HepG2 (cell line): ENCODE results near the gene HAPLN2. TPM values are rescaled to one million over a fixed set of nuclear protein-coding genes. Genes with fewer than 3 reads are reported as not detected.

Source experiments
- ATAC-seq: fragments of 200-7000 bp; cut with Tn5 transposase; 3 replicates; pipeline ENCODE4 v1.9.1; 2020; ENCODE audit warnings: mild to moderate bottlenecking, moderate library complexity
- BruUV-seq: library from RNA; stranded (reverse); fragments of 400-500 nt; replicated peaks from 2 replicates; lab custom pipeline; 2021; lab: Mats Ljungman, UMichigan
- CTCF ChIA-PET: fragments of 300-600 bp; formaldehyde crosslinking; extraction: SDS; loops from one replicate; lab custom pipeline; 2021; ENCODE audit warnings: low total read pairs, inconsistent platforms, low intra/inter-chr PET ratio; lab: Yijun Ruan, JAX
- POLR2A ChIA-PET: fragments of 350-600 bp; sonication (Branson Sonifier 250); formaldehyde crosslinking; loops from one replicate; lab custom pipeline; 2020; ENCODE audit warnings: antibody characterized with exemption, inconsistent platforms; lab: Yijun Ruan, JAX
- DNase-seq: peaks from one replicate; pipeline ENCODE4 v3.0.0-alpha.2; 2015; ENCODE audit warnings: low spot score
- FAIRE-seq: peaks from 3 replicates; lab custom pipeline; 2011; peaks lifted over from hg19 to GRCh38; lab: Jason Lieb, UNC
- H2AFZ ChIP-seq: one replicate; pipeline ENCODE4 v1.6.1; 2011; ENCODE audit warnings: low read length, inconsistent platforms
- H3K27ac ChIP-seq: fragments of 300-600 bp; 3 replicates; pipeline ENCODE4 v1.8.0; 2011; ENCODE audit warnings: mixed run types, mild to moderate bottlenecking, mixed read lengths, low read length, inconsistent platforms; ENCODE audit not compliant: insufficient read depth; ENCODE audit errors: extremely low read length
- H3K27me3 ChIP-seq, 2 experiments: fragments of 200-600 bp in 1 of 2; 2 replicates in 1 of 2; 3 replicates in 1 of 2; pipeline versions ENCODE4 v1.6.0 to v1.8.0; 2011; ENCODE audit warnings: low read length in 2 of 2, mild to moderate bottlenecking in 2 of 2, moderate library complexity in 2 of 2, inconsistent platforms in 1 of 2; ENCODE audit not compliant: insufficient read depth in 2 of 2, control insufficient read depth in 1 of 2
- H3K36me3 ChIP-seq, 2 experiments: fragments of 200-600 bp in 1 of 2; replicated peaks in 1 of 2; 2 replicates in 1 of 2; 3 replicates in 1 of 2; pipeline versions ENCODE4 v1.5.1 to v1.8.0; 2011; ENCODE audit warnings: low read length in 2 of 2, inconsistent platforms in 1 of 2; ENCODE audit not compliant: insufficient read depth in 2 of 2, control insufficient read depth in 1 of 2
- H3K4me1 ChIP-seq: 2 replicates; pipeline ENCODE4 v1.5.1; 2012; ENCODE audit warnings: low read length, inconsistent platforms; ENCODE audit not compliant: insufficient read depth
- H3K4me2 ChIP-seq: 2 replicates; pipeline ENCODE4 v1.6.0; 2011; ENCODE audit warnings: low read depth, low read length, inconsistent platforms
- H3K4me3 ChIP-seq, 3 experiments: fragments of 200-600 bp in 1 of 3; sonication (generic), shearing (Covaris generic) in 1 of 3; replicated peaks in 1 of 3; 2 replicates each; pipeline ENCODE4 v1.5.1; 2011 to 2016; ENCODE audit warnings: low read length in 3 of 3, inconsistent platforms in 2 of 3, low read depth in 2 of 3, mild to moderate bottlenecking in 2 of 3, control low read depth in 1 of 3, mixed read lengths in 1 of 3; ENCODE audit not compliant: insufficient read depth in 1 of 3
- H3K79me2 ChIP-seq: one replicate; pipeline ENCODE4 v1.6.1; 2011; ENCODE audit warnings: low read length, inconsistent platforms; ENCODE audit not compliant: insufficient read depth
- H3K9ac ChIP-seq: 2 replicates; pipeline ENCODE4 v1.6.0; 2011; ENCODE audit warnings: mild to moderate bottlenecking, low read depth, low read length, inconsistent platforms; ENCODE audit not compliant: insufficient read depth
- H3K9me3 ChIP-seq: 2 replicates; pipeline ENCODE4 v1.5.1; 2012; ENCODE audit warnings: mild to moderate bottlenecking, low read length
- H4K20me1 ChIP-seq: 2 replicates; pipeline ENCODE4 v1.6.0; 2011; ENCODE audit warnings: inconsistent platforms, mild to moderate bottlenecking, low read length, moderate library complexity; ENCODE audit not compliant: insufficient read depth
- GATAD2A ChIP-seq: IDR thresholded peaks from 2 replicates; pipeline ENCODE4 v1.6.1; 2016
- MIER2 ChIP-seq: IDR thresholded peaks from 2 replicates; pipeline ENCODE4 v1.6.1; 2016; ENCODE audit warnings: missing biosample characterization, missing genetic modification reagents
- PHF8 ChIP-seq: sonication (generic); formaldehyde crosslinking; IDR thresholded peaks from 2 replicates; pipeline ENCODE4 v1.5.0; 2020; ENCODE audit warnings: missing genetic modification reagents
- SMC3 ChIP-seq: IDR thresholded peaks from 2 replicates; pipeline ENCODE4 v1.6.1; 2011; ENCODE audit warnings: low read length, improper control_type of control experiment
- STAG1 ChIP-seq: sonication (generic); formaldehyde crosslinking; IDR thresholded peaks from 2 replicates; pipeline ENCODE4 v1.4.0; 2020; ENCODE audit warnings: missing genetic modification reagents
- TEAD3 ChIP-seq: optimal IDR thresholded peaks from 2 replicates; pipeline ENCODE3; 2016; ENCODE audit warnings: borderline replicate concordance
- XRCC5 ChIP-seq: fragments of 200-400 bp; formaldehyde crosslinking; optimal IDR thresholded peaks from 2 replicates; pipeline ENCODE3; 2017; ENCODE audit warnings: mild to moderate bottlenecking, low read length
- ZNF17 ChIP-seq: sonication (generic); formaldehyde crosslinking; IDR thresholded peaks from 2 replicates; pipeline ENCODE4 v1.5.0; 2020; ENCODE audit warnings: mild to moderate bottlenecking, missing genetic modification reagents
- WGBS: methylation state at CpG from one replicate; pipeline ENCODE4 v1.1.6; 2017; ENCODE audit warnings: low lambda C conversion rate; 5-methylcytosine and 5-hydroxymethylcytosine counted together
- in situ Hi-C: cut with HindIII; loops from 2 replicates; pipeline ENCODE4 v1.10.0; 2017; ENCODE audit warnings: low pct_unique_long_range_greater_than_20kb; ENCODE audit not compliant: extremely low pct_ligation_motif_present
- intact Hi-C: fragments of 100-400 bp; cut with micrococcal nuclease; formaldehyde crosslinking; loops from one replicate; pipeline ENCODE4 v1.10.0; 2022; ENCODE audit not compliant: unreplicated experiment
- polyA plus RNA-seq, 8 experiments: library from polyadenylated mRNA; depleted of rRNA in 3 of 8; stranded (reverse) in 7 of 8; unstranded in 1 of 8; fragments of >200 nt; fragmentation: Illumina TruSeq in 4 of 8; extraction: Trizol in 4 of 8; gene quantifications; 2 replicates each; pipeline versions ENCODE4 v1.2.1 to v1.2.3, GENCODE V29; 2011 to 2016; ENCODE audit warnings: low read depth in 4 of 8, missing spikeins in 1 of 8, mixed read lengths in 1 of 8; ENCODE audit not compliant: insufficient read depth in 1 of 8
- total RNA-seq, 5 experiments: library from RNA; depleted of rRNA; stranded (reverse); fragments of >200 nt; fragmentation: Illumina TruSeq; extraction: Trizol; gene quantifications; 2 replicates each; pipeline ENCODE4 v1.2.3, GENCODE V29; 2016; ENCODE audit warnings: low read depth in 1 of 5
- TF ChIP-seq, protein P1 (sequence below): sonication (generic); formaldehyde crosslinking; conservative IDR thresholded peaks from 2 replicates; pipeline ENCODE4 v1.8.0; 2022; ENCODE audit warnings: mild to moderate bottlenecking, moderate library complexity, missing genetic modification reagents
- TF ChIP-seq, protein P2 (sequence below): IDR thresholded peaks from 2 replicates; pipeline ENCODE4 v1.6.1; 2012; ENCODE audit warnings: low read depth, low read length, improper control_type of control experiment
- TF ChIP-seq, protein P3 (sequence below), 2 experiments: sonication (generic) in 1 of 2; formaldehyde crosslinking in 1 of 2; IDR thresholded peaks; 2 replicates each; pipeline versions ENCODE4 v1.4.0 to v1.6.1; 2018 to 2020; ENCODE audit warnings: missing genetic modification reagents in 2 of 2, borderline replicate concordance in 1 of 2, low read depth in 1 of 2, mild to moderate bottlenecking in 1 of 2, missing biosample characterization in 1 of 2
- TF ChIP-seq, protein P4 (sequence below): IDR thresholded peaks from 2 replicates; pipeline ENCODE4 v1.6.1; 2016; ENCODE audit warnings: control low read depth
- TF ChIP-seq, protein P5 (sequence below): sonication (generic); formaldehyde crosslinking; IDR thresholded peaks from 2 replicates; pipeline ENCODE4 v1.5.0; 2020; ENCODE audit warnings: mild to moderate bottlenecking, missing genetic modification reagents, moderate library complexity

HAPLN2 gene
- total and polyA plus RNA-seq, 2 of the 13 experiments (the other 11 are each of a cell fraction or from before 2014, with no cell fraction given) = not detected

DNA sequence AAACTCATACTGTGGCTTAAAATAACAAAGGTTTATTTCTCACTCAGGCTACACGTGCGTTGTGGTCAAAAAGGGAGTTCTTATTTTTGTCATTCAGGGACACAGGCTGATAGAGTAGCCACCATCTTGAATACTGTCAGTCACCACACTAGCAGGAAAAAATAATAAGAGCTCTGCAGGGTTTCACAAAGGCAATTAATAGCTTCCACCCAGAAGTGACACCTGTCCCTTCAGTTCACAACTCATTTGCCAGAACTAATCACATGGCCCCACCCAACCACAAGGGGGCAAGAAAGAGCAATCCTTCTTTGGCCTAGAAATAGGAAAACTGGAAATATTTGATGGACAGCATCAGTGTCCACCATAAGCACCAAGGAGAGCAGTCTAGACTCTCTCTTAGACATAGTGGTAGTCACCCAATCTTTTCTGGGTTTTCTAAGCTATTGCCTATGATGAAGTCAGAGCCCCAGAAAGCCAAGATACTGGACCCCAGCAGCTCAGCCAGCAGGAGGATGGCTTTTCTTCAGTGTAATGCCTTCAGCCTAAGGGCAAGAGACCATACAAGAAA, 8.2 kb downstream of the HAPLN2 start:
- H3K9me3 ChIP-seq = no peaks in the 10 kb centered on the region
- H3K4me1 ChIP-seq = peaks cover 30% of the 10 kb centered on the region
- ChIA-PET CTCF (interaction anchor here (1.2 to 3.0 kb wide), 6 partner anchors 11 to 98 kb away, joined by 3 to 18 read pairs (median 10); partner anchors contain the start of gene NES), POLR2A (no interaction called here)
- H3K4me3 ChIP-seq = no peak overlapping the region
- H3K79me2 ChIP-seq = no peaks in the 10 kb centered on the region
- no peak overlapping the region for H2AFZ ChIP-seq
- DNase-seq (peak; percentile 58), ATAC-seq (peak; percentile 24), FAIRE-seq (peak; percentile 95)
- H3K27me3 ChIP-seq = peaks cover 9 to 42% of the 10 kb centered on the region in 2 experiments
- in situ Hi-C loops = no loop called here
- no TSS peak for BruUV-seq
- H3K36me3 ChIP-seq = no peaks in the 10 kb centered on the region
- H3K4me2 ChIP-seq = no peak overlapping the region
- H3K9ac ChIP-seq = no peak overlapping the region
- intact Hi-C loops = loop anchor here (2.0 kb wide), 1 partner anchor 49 kb away; the partner anchor contains the start of gene NES
- H3K27ac ChIP-seq = no peak overlapping the region
- H4K20me1 ChIP-seq = no peaks in the 10 kb centered on the region
- WGBS = 88% methylated on average over 2 of the region's 2 CpGs
- TF ChIP-seq STAG1 (peak; percentile 56), XRCC5 (peak; percentile 72), TEAD3 (peak; percentile 16), GATAD2A (0 out of 2 replicates have a peak, but pooled peaks have one; percentile 29), ZNF17 (CRISPR knock-in tag) (no peak), MIER2 (CRISPR knock-in tag) (peak; percentile 58; the same call in 1 of the 2 replicates), SMC3 (peak; percentile 64; the same call in 1 of the 2 replicates), PHF8 (CRISPR knock-in tag) (no peak)
- TF ChIP-seq, protein P1, sequence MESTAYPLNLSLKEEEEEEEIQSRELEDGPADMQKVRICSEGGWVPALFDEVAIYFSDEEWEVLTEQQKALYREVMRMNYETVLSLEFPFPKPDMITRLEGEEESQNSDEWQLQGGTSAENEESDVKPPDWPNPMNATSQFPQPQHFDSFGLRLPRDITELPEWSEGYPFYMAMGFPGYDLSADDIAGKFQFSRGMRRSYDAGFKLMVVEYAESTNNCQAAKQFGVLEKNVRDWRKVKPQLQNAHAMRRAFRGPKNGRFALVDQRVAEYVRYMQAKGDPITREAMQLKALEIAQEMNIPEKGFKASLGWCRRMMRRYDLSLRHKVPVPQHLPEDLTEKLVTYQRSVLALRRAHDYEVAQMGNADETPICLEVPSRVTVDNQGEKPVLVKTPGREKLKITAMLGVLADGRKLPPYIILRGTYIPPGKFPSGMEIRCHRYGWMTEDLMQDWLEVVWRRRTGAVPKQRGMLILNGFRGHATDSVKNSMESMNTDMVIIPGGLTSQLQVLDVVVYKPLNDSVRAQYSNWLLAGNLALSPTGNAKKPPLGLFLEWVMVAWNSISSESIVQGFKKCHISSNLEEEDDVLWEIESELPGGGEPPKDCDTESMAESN (CRISPR knock-in tag) = no peak
- TF ChIP-seq, protein P2, sequence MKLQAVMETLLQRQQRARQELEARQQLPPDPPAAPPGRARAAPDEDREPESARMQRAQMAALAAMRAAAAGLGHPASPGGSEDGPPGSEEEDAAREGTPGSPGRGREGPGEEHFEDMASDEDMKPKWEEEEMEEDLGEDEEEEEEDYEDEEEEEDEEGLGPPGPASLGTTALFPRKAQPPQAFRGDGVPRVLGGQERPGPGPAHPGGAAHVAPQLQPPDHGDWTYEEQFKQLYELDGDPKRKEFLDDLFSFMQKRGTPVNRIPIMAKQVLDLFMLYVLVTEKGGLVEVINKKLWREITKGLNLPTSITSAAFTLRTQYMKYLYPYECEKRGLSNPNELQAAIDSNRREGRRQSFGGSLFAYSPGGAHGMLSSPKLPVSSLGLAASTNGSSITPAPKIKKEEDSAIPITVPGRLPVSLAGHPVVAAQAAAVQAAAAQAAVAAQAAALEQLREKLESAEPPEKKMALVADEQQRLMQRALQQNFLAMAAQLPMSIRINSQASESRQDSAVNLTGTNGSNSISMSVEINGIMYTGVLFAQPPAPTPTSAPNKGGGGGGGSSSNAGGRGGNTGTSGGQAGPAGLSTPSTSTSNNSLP = 0 out of 2 replicates have a peak, but pooled peaks have one; percentile 14
- TF ChIP-seq, protein P3, sequence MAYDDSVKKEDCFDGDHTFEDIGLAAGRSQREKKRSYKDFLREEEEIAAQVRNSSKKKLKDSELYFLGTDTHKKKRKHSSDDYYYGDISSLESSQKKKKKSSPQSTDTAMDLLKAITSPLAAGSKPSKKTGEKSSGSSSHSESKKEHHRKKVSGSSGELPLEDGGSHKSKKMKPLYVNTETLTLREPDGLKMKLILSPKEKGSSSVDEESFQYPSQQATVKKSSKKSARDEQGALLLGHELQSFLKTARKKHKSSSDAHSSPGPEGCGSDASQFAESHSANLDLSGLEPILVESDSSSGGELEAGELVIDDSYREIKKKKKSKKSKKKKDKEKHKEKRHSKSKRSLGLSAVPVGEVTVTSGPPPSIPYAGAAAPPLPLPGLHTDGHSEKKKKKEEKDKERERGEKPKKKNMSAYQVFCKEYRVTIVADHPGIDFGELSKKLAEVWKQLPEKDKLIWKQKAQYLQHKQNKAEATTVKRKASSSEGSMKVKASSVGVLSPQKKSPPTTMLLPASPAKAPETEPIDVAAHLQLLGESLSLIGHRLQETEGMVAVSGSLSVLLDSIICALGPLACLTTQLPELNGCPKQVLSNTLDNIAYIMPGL (CRISPR knock-in tag; IDR thresholded peaks at IDR 0.05; ENCODE audit: borderline replicate concordance in 1 of 2, low read depth in 1 of 2) = peak in 1 of 2 experiments; percentile 27; a peak in 1 of 4 replicates
- TF ChIP-seq, protein P4, sequence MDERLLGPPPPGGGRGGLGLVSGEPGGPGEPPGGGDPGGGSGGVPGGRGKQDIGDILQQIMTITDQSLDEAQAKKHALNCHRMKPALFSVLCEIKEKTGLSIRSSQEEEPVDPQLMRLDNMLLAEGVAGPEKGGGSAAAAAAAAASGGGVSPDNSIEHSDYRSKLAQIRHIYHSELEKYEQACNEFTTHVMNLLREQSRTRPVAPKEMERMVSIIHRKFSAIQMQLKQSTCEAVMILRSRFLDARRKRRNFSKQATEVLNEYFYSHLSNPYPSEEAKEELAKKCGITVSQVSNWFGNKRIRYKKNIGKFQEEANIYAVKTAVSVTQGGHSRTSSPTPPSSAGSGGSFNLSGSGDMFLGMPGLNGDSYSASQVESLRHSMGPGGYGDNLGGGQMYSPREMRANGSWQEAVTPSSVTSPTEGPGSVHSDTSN (CRISPR knock-in tag) = 0 out of 2 replicates have a peak, but pooled peaks have one; percentile 10
- TF ChIP-seq, protein P5, sequence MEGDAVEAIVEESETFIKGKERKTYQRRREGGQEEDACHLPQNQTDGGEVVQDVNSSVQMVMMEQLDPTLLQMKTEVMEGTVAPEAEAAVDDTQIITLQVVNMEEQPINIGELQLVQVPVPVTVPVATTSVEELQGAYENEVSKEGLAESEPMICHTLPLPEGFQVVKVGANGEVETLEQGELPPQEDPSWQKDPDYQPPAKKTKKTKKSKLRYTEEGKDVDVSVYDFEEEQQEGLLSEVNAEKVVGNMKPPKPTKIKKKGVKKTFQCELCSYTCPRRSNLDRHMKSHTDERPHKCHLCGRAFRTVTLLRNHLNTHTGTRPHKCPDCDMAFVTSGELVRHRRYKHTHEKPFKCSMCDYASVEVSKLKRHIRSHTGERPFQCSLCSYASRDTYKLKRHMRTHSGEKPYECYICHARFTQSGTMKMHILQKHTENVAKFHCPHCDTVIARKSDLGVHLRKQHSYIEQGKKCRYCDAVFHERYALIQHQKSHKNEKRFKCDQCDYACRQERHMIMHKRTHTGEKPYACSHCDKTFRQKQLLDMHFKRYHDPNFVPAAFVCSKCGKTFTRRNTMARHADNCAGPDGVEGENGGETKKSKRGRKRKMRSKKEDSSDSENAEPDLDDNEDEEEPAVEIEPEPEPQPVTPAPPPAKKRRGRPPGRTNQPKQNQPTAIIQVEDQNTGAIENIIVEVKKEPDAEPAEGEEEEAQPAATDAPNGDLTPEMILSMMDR = peak; percentile 74
